GM12878 (cell line): ENCODE data around the gene ASIP. TPM values are rescaled to one million over a fixed set of nuclear protein-coding genes. Genes with fewer than 3 reads are reported as not detected.

Source experiments
- ATAC-seq: fragments of 200-7000 bp; cut with Tn5 transposase; 3 replicates; pipeline ENCODE4 v1.9.1; 2020; ENCODE audit warnings: mild to moderate bottlenecking, moderate library complexity
- BruUV-seq: library from RNA; stranded (reverse); fragments of 400-500 nt; replicated peaks from 2 replicates; lab custom pipeline; 2021; lab: Mats Ljungman, UMichigan
- CTCF ChIA-PET: fragments of 300-600 bp; sonication (Branson Sonifier 250); formaldehyde crosslinking; extraction: SDS; loops from one replicate; lab custom pipeline; 2021; ENCODE audit warnings: inconsistent platforms; lab: Yijun Ruan, JAX
- POLR2A ChIA-PET: fragments of 350-600 bp; formaldehyde crosslinking; extraction: SDS; loops from one replicate; lab custom pipeline; 2021; ENCODE audit warnings: inconsistent platforms; lab: Charles Lee
- RAD21 ChIA-PET: fragments of 300-600 bp; sonication (Branson Sonifier 250); formaldehyde crosslinking; loops from one replicate; lab custom pipeline; 2023; ENCODE audit warnings: antibody characterized with exemption; ENCODE audit not compliant: unreplicated experiment; lab: Charles Lee
- SMC1A ChIA-PET: fragments of 300-600 bp; sonication (Branson Sonifier 250); formaldehyde crosslinking; loops from one replicate; lab custom pipeline; 2023; ENCODE audit not compliant: unreplicated experiment, uncharacterized antibody; lab: Charles Lee
- DNase-seq: peaks from one replicate; pipeline ENCODE4 v3.0.0-alpha.2; 2011; ENCODE audit warnings: low read depth, low spot score
- FAIRE-seq: peaks from 3 replicates; lab custom pipeline; 2011; peaks lifted over from hg19 to GRCh38; lab: Jason Lieb, UNC
- H2AFZ ChIP-seq: 2 replicates; pipeline ENCODE4 v1.6.0; 2011; ENCODE audit warnings: low read depth, low read length, control low read depth; ENCODE audit not compliant: control insufficient read depth
- H3K27ac ChIP-seq: 2 replicates; pipeline ENCODE4 v1.5.1; 2011; ENCODE audit warnings: control low read depth; ENCODE audit not compliant: control insufficient read depth, insufficient read depth
- H3K27me3 ChIP-seq, 2 experiments: replicated peaks in 1 of 2; 2 replicates each; pipeline versions ENCODE4 v1.6.0 to v1.6.1; 2011; ENCODE audit warnings: low read length in 1 of 2; ENCODE audit not compliant: control insufficient read depth in 2 of 2, insufficient read depth in 2 of 2
- H3K36me3 ChIP-seq, 2 experiments: 2 replicates each; pipeline ENCODE4 v1.5.1; 2011; ENCODE audit warnings: low read length in 1 of 2; ENCODE audit not compliant: control insufficient read depth in 2 of 2, insufficient read depth in 2 of 2
- H3K4me1 ChIP-seq: 2 replicates; pipeline ENCODE4 v1.6.1; 2011; ENCODE audit warnings: mild to moderate bottlenecking, low read length, moderate library complexity, mixed read lengths; ENCODE audit not compliant: control insufficient read depth, insufficient read depth
- H3K4me2 ChIP-seq: 2 replicates; pipeline ENCODE4 v1.6.0; 2011; ENCODE audit warnings: control low read depth; ENCODE audit not compliant: control insufficient read depth, insufficient read depth
- H3K4me3 ChIP-seq: fragments of 200-600 bp; sonication (generic); 2 replicates; pipeline ENCODE4 v1.5.1; 2016
- H3K79me2 ChIP-seq: 2 replicates; pipeline ENCODE4 v1.6.0; 2011; ENCODE audit warnings: low read length; ENCODE audit not compliant: control insufficient read depth, insufficient read depth
- H3K9ac ChIP-seq: 2 replicates; pipeline ENCODE4 v1.8.0; 2011; ENCODE audit warnings: low read length, control low read depth, mixed read lengths; ENCODE audit not compliant: control insufficient read depth, insufficient read depth
- H3K9me3 ChIP-seq: replicated peaks from 3 replicates; pipeline ENCODE4 v1.5.1; 2011; ENCODE audit warnings: mild to moderate bottlenecking, low read length; ENCODE audit not compliant: control insufficient read depth, insufficient read depth
- H4K20me1 ChIP-seq: 2 replicates; pipeline ENCODE4 v1.6.0; 2011; ENCODE audit not compliant: control insufficient read depth, insufficient read depth
- FOXK2 ChIP-seq: fragments of 450-650 bp; IDR thresholded peaks from 2 replicates; pipeline ENCODE4 v1.6.1; 2017; ENCODE audit warnings: mild to moderate bottlenecking, moderate library complexity
- IKZF2 ChIP-seq, 2 experiments: fragments of 450-650 bp; IDR thresholded peaks; 2 replicates each; pipeline ENCODE4 v1.6.1; 2017; ENCODE audit warnings: mild to moderate bottlenecking in 2 of 2, moderate library complexity in 2 of 2
- KDM1A ChIP-seq: fragments of 200-600 bp; sonication (generic); IDR thresholded peaks from 2 replicates; pipeline ENCODE4 v1.6.1; 2016; ENCODE audit warnings: borderline replicate concordance
- MEF2B ChIP-seq: fragments of 450-650 bp; IDR thresholded peaks from 2 replicates; pipeline ENCODE4 v1.6.1; 2018; ENCODE audit warnings: mild to moderate bottlenecking, moderate library complexity; ENCODE audit not compliant: partially characterized antibody, poor library complexity, severe bottlenecking
- MTA2 ChIP-seq: fragments of 450-650 bp; IDR thresholded peaks from 2 replicates; pipeline ENCODE4 v1.6.1; 2016; ENCODE audit warnings: low read depth, mild to moderate bottlenecking, moderate library complexity
- NR2C1 ChIP-seq: fragments of 450-650 bp; IDR thresholded peaks from 2 replicates; pipeline ENCODE4 v1.6.1; 2017; ENCODE audit warnings: antibody characterized with exemption, mild to moderate bottlenecking, moderate library complexity
- PML ChIP-seq: IDR thresholded peaks from 2 replicates; pipeline ENCODE4 v1.6.1; 2012; ENCODE audit warnings: low read length, inconsistent platforms
- RCOR1 ChIP-seq: conservative IDR thresholded peaks from 2 replicates; pipeline ENCODE4 v1.6.1; 2012; ENCODE audit warnings: low read depth, low read length, improper control_type of control experiment
- SREBF2 ChIP-seq: IDR thresholded peaks from 2 replicates; pipeline ENCODE4 v1.6.1; 2012; ENCODE audit warnings: mild to moderate bottlenecking, low read length
- WGBS: methylation state at CpG from one replicate; pipeline ENCODE4 v1.1.6; 2016; ENCODE audit warnings: low lambda C conversion rate; ENCODE audit not compliant: insufficient replicate concordance, insufficient coverage; ENCODE audit errors: missing lambda C conversion rate; 5-methylcytosine and 5-hydroxymethylcytosine counted together
- in situ Hi-C: fragments of 300-500 bp; cut with MboI; formaldehyde crosslinking; loops from 9 replicates; pipeline ENCODE4 v1.14.3; 2018; ENCODE audit warnings: mixed read lengths
- intact Hi-C: fragments of 100-400 bp; cut with micrococcal nuclease; formaldehyde crosslinking; loops from one replicate; pipeline ENCODE4 v1.14.2; 2022; ENCODE audit not compliant: unreplicated experiment
- polyA plus RNA-seq, 11 experiments: library from polyadenylated mRNA; depleted of rRNA in 4 of 11; unstranded in 6 of 11; stranded (reverse) in 5 of 11; fragments of >200 nt; fragmentation: Nextera tagmentation in 4 of 11; fragmentation: Illumina TruSeq in 1 of 11; extraction: Ambion mirVana in 4 of 11; extraction: Trizol in 1 of 11; gene quantifications; 1 replicate in 1 of 11; 2 replicates in 10 of 11; pipeline versions ENCODE4 v1.2.1 to v1.2.3, GENCODE V29; 2011 to 2016; ENCODE audit warnings: inconsistent platforms in 2 of 11, missing spikeins in 2 of 11, low read depth in 1 of 11
- total RNA-seq, 4 experiments: library from RNA; depleted of rRNA in 3 of 4; stranded (reverse); fragments of >200 nt in 3 of 4; fragmentation: Illumina TruSeq in 1 of 4; extraction: Trizol in 1 of 4; gene quantifications; 2 replicates each; pipeline versions ENCODE4 v1.2.1 to v1.2.3, GENCODE V29; 2013 to 2021
- TF ChIP-seq, protein P1 (sequence below): fragments of 450-650 bp; IDR thresholded peaks from 2 replicates; pipeline ENCODE4 v1.6.1; 2016; ENCODE audit warnings: mild to moderate bottlenecking
- TF ChIP-seq, protein P2 (sequence below): fragments of 450-650 bp; IDR thresholded peaks from 2 replicates; pipeline ENCODE4 v1.6.1; 2018; ENCODE audit warnings: mild to moderate bottlenecking, low read depth, moderate library complexity; ENCODE audit not compliant: partially characterized antibody
- TF ChIP-seq, protein P3 (sequence below): IDR thresholded peaks from 2 replicates; pipeline ENCODE4 v1.6.1; 2012; ENCODE audit warnings: low read depth, low read length, improper control_type of control experiment
- TF ChIP-seq, protein P4 (sequence below): fragments of 450-650 bp; IDR thresholded peaks from 2 replicates; pipeline ENCODE4 v1.6.1; 2016; ENCODE audit warnings: mild to moderate bottlenecking, moderate library complexity, borderline replicate concordance

Gene ASIP
- total and polyA plus RNA-seq, 10 of the 15 experiments (the other 5 are each of a cell fraction or from before 2014, with no cell fraction given): 0.29 TPM; not detected in 9

DNA sequence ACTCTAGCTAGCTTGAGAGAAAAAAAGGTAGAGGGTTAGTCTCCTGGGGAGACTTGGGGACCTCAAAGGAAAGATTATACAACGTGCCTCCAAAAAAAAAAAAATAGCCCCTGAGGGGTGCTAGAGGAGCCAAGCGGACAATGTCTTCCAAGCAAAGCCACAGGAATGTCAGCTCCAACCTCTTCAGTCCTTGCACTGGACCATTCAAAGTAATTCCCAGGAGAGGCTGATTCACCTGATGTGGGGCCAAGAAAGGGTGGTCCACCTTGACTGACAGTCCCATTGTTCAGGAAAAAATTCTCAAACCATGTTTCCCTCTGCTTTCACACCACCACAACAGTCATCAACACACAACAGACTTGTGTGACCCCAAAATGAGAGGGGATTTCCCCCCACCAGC is 30.7 kb downstream of the ASIP start (continued):
- TF ChIP-seq FOXK2: no peak
- TF ChIP-seq, all 136 proteins: peak for 0

DNA sequence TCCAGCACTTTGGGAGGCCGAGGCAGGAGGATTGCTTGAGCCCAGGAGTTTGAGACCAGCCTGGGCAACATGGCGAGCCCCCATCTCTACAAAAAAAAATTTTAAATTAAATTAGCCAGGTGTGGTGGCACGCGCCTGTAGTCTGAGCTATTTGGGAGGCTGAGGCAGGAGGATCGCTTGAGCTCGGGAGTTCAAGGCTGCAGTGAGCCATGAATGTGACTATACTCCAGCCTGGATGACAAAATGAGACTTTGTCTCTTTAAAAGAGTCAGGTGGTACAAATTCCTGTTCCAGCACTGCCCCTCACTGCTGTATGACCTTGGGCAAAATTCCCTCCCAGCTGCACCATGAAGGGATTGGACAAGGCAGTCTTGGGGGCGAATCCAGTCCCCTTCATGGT is 33.5 kb downstream of the ASIP start:
- WGBS: 94% methylated on average over 7 of the region's 7 CpGs
- ChIA-PET SMC1A (no interaction called here), POLR2A (no interaction called here), CTCF (no interaction called here), RAD21 (interaction anchor here (1.0 kb wide), 1 partner anchor 495 kb away, joined by 3 read pairs; no protein-coding TSS in a partner anchor)
- no TSS peak for BruUV-seq
- Histone ChIP-seq H3K4me3 (no peak overlapping the region), H3K9me3 (no peaks in the 10 kb centered on the region), H3K27me3 (no peaks in the 10 kb centered on the region), H3K79me2 (no peaks in the 10 kb centered on the region), H4K20me1 (no peaks in the 10 kb centered on the region), H3K36me3 (peaks cover 4 to 10% of the 10 kb centered on the region in 2 experiments), H2AFZ (no peak overlapping the region), H3K9ac (no peak overlapping the region), H3K4me2 (no peak overlapping the region), H3K27ac (no peak overlapping the region), H3K4me1 (peaks cover 19% of the 10 kb centered on the region)
- in situ Hi-C loops (no loop called here), intact Hi-C loops (no loop called here)
- no peak for FAIRE-seq
- no peak for ATAC-seq
- no peak for DNase-seq
- TF ChIP-seq RCOR1 (no peak), MTA2 (no peak), IKZF2 (IDR thresholded peaks at IDR 0.05) (no peak), SREBF2 (no peak), MEF2B (no peak), NR2C1 (no peak), KDM1A (no peak), PML (no peak)
- TF ChIP-seq, protein P1, sequence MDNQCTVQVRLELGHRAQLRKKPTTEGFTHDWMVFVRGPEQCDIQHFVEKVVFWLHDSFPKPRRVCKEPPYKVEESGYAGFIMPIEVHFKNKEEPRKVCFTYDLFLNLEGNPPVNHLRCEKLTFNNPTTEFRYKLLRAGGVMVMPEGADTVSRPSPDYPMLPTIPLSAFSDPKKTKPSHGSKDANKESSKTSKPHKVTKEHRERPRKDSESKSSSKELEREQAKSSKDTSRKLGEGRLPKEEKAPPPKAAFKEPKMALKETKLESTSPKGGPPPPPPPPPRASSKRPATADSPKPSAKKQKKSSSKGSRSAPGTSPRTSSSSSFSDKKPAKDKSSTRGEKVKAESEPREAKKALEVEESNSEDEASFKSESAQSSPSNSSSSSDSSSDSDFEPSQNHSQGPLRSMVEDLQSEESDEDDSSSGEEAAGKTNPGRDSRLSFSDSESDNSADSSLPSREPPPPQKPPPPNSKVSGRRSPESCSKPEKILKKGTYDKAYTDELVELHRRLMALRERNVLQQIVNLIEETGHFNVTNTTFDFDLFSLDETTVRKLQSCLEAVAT: no peak
- TF ChIP-seq, protein P2, sequence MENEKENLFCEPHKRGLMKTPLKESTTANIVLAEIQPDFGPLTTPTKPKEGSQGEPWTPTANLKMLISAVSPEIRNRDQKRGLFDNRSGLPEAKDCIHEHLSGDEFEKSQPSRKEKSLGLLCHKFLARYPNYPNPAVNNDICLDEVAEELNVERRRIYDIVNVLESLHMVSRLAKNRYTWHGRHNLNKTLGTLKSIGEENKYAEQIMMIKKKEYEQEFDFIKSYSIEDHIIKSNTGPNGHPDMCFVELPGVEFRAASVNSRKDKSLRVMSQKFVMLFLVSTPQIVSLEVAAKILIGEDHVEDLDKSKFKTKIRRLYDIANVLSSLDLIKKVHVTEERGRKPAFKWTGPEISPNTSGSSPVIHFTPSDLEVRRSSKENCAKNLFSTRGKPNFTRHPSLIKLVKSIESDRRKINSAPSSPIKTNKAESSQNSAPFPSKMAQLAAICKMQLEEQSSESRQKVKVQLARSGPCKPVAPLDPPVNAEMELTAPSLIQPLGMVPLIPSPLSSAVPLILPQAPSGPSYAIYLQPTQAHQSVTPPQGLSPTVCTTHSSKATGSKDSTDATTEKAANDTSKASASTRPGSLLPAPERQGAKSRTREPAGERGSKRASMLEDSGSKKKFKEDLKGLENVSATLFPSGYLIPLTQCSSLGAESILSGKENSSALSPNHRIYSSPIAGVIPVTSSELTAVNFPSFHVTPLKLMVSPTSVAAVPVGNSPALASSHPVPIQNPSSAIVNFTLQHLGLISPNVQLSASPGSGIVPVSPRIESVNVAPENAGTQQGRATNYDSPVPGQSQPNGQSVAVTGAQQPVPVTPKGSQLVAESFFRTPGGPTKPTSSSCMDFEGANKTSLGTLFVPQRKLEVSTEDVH: no peak
- TF ChIP-seq, protein P3, sequence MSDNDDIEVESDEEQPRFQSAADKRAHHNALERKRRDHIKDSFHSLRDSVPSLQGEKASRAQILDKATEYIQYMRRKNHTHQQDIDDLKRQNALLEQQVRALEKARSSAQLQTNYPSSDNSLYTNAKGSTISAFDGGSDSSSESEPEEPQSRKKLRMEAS: no peak
- TF ChIP-seq, protein P4, sequence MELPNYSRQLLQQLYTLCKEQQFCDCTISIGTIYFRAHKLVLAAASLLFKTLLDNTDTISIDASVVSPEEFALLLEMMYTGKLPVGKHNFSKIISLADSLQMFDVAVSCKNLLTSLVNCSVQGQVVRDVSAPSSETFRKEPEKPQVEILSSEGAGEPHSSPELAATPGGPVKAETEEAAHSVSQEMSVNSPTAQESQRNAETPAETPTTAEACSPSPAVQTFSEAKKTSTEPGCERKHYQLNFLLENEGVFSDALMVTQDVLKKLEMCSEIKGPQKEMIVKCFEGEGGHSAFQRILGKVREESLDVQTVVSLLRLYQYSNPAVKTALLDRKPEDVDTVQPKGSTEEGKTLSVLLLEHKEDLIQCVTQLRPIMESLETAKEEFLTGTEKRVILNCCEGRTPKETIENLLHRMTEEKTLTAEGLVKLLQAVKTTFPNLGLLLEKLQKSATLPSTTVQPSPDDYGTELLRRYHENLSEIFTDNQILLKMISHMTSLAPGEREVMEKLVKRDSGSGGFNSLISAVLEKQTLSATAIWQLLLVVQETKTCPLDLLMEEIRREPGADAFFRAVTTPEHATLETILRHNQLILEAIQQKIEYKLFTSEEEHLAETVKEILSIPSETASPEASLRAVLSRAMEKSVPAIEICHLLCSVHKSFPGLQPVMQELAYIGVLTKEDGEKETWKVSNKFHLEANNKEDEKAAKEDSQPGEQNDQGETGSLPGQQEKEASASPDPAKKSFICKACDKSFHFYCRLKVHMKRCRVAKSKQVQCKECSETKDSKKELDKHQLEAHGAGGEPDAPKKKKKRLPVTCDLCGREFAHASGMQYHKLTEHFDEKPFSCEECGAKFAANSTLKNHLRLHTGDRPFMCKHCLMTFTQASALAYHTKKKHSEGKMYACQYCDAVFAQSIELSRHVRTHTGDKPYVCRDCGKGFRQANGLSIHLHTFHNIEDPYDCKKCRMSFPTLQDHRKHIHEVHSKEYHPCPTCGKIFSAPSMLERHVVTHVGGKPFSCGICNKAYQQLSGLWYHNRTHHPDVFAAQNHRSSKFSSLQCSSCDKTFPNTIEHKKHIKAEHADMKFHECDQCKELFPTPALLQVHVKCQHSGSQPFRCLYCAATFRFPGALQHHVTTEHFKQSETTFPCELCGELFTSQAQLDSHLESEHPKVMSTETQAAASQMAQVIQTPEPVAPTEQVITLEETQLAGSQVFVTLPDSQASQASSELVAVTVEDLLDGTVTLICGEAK: no peak
